HEK293 (cell line): ENCODE results near the gene NEK6.

Experiments
- SP3 ChIP-seq: fragments of 450-650 bp; formaldehyde crosslinking; IDR thresholded peaks from 2 replicates; pipeline ENCODE4 v1.5.1; 2016; ENCODE audit warnings: missing biosample characterization, missing genetic modification characterization
- ZNF138 ChIP-seq: fragments of 450-650 bp; formaldehyde crosslinking; IDR thresholded peaks from 2 replicates; pipeline ENCODE4 v1.5.1; 2016; ENCODE audit warnings: missing biosample characterization, missing genetic modification characterization, borderline replicate concordance
- ZNF274 ChIP-seq, 2 experiments: fragments of 200-500 bp in 1 of 2; fragments of 450-650 bp in 1 of 2; sonication (Bioruptor generic) in 1 of 2; formaldehyde crosslinking in 1 of 2; IDR thresholded peaks; 2 replicates each; pipeline versions ENCODE4 v1.5.1 to v1.6.1; 2014 to 2016; ENCODE audit warnings: borderline replicate concordance in 1 of 2, inconsistent platforms in 1 of 2, low read length in 1 of 2, missing biosample characterization in 1 of 2, missing genetic modification characterization in 1 of 2
- ZNF394 ChIP-seq: fragments of 450-650 bp; formaldehyde crosslinking; IDR thresholded peaks from 2 replicates; pipeline ENCODE4 v1.5.1; 2016; ENCODE audit warnings: missing biosample characterization, missing genetic modification characterization, mild to moderate bottlenecking, moderate library complexity, borderline replicate concordance
- ZNF404 ChIP-seq: fragments of 450-650 bp; formaldehyde crosslinking; IDR thresholded peaks from 2 replicates; pipeline ENCODE4 v1.5.1; 2017; ENCODE audit warnings: missing biosample characterization, missing genetic modification characterization
- ZNF501 ChIP-seq: fragments of 450-650 bp; formaldehyde crosslinking; IDR thresholded peaks from 2 replicates; pipeline ENCODE4 v1.5.1; 2016; ENCODE audit warnings: missing biosample characterization, missing genetic modification characterization
- ZNF792 ChIP-seq: fragments of 450-650 bp; formaldehyde crosslinking; IDR thresholded peaks from 2 replicates; pipeline ENCODE4 v1.5.1; 2016; ENCODE audit warnings: missing biosample characterization, missing genetic modification characterization
- TF ChIP-seq, protein P1 (sequence below): fragments of 450-650 bp; formaldehyde crosslinking; IDR thresholded peaks from 2 replicates; pipeline ENCODE4 v1.5.1; 2016; ENCODE audit warnings: missing biosample characterization, missing genetic modification characterization
- TF ChIP-seq, protein P2 (sequence below): fragments of 450-650 bp; formaldehyde crosslinking; IDR thresholded peaks from 2 replicates; pipeline ENCODE4 v1.5.1; 2017; ENCODE audit warnings: missing biosample characterization, missing genetic modification characterization
- TF ChIP-seq, protein P3 (sequence below): fragments of 450-650 bp; formaldehyde crosslinking; IDR thresholded peaks from 2 replicates; pipeline ENCODE4 v1.5.1; 2016; ENCODE audit warnings: missing biosample characterization, missing genetic modification characterization
- TF ChIP-seq, protein P4 (sequence below): fragments of 450-650 bp; formaldehyde crosslinking; IDR thresholded peaks from 2 replicates; pipeline ENCODE4 v1.5.1; 2016; ENCODE audit warnings: missing biosample characterization, missing genetic modification characterization
- TF ChIP-seq, protein P5 (sequence below): fragments of 450-650 bp; formaldehyde crosslinking; IDR thresholded peaks from 2 replicates; pipeline ENCODE4 v1.5.1; 2016; ENCODE audit warnings: missing biosample characterization, missing genetic modification characterization
- TF ChIP-seq, protein P6 (sequence below): fragments of 450-650 bp; formaldehyde crosslinking; IDR thresholded peaks from 2 replicates; pipeline ENCODE4 v1.5.1; 2016; ENCODE audit warnings: missing biosample characterization, missing genetic modification characterization, low read depth
- TF ChIP-seq, protein P7 (sequence below): sonication (generic); formaldehyde crosslinking; IDR thresholded peaks from 2 replicates; pipeline ENCODE4 v1.8.1; 2022; ENCODE audit warnings: mild to moderate bottlenecking, moderate library complexity, missing genetic modification reagents

DNA sequence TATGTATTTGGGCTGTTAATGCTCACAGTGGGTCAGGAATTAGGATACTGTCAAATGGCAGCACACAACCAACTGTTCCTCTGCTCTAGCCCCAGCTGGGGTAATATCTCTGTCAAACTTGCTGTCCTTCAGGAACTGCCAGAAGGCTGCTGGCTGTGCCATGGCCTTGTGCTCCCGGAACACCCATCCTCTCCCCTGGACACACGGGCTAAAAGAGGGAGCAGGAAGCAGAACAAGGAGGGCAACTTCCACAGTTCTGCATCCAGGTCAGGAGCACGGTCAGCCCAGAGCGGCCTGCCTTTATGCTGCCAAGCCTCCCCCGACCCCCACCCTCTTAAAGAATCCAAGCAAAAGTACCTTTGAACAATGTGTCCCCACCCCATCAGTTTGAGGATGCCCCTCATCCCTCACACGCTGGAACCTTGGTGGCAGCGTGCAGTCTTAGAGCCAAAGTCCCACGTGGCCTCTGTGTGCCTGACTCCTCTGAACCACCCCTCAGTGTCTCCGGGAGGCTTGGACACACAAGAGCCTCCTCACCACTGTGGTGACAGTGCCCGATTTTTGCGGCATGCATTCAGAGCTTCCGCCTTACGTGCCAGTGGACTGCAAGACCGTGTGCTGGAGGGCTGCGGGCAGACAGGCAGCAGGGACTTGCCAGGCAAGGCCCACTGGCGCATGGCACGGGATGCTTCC lies 96.7 kb downstream of the NEK6 start:
- TF ChIP-seq, protein P1, sequence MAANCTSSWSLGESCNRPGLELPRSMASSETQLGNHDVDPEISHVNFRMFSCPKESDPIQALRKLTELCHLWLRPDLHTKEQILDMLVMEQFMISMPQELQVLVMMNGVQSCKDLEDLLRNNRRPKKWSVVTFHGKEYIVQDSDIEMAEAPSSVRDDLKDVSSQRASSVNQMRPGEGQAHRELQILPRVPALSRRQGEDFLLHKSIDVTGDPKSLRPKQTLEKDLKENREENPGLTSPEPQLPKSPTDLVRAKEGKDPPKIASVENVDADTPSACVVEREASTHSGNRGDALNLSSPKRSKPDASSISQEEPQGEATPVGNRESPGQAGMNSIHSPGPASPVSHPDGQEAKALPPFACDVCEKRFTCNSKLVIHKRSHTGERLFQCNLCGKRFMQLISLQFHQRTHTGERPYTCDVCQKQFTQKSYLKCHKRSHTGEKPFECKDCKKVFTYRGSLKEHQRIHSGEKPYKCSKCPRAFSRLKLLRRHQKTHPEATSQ, result no peak
- TF ChIP-seq ZNF138 (no peak), ZNF274 (IDR thresholded peaks at IDR 0.05; ENCODE audit: low read length) (no peak), ZNF274 (tag by site-specific recombination; IDR thresholded peaks at IDR 0.05; ENCODE audit: borderline replicate concordance) (no peak), ZNF404 (tag by site-specific recombination) (no peak), ZNF792 (tag by site-specific recombination) (no peak), SP3 (tag by site-specific recombination) (no peak), ZNF394 (tag by site-specific recombination) (no peak), ZNF501 (tag by site-specific recombination) (no peak)
- TF ChIP-seq, protein P2, sequence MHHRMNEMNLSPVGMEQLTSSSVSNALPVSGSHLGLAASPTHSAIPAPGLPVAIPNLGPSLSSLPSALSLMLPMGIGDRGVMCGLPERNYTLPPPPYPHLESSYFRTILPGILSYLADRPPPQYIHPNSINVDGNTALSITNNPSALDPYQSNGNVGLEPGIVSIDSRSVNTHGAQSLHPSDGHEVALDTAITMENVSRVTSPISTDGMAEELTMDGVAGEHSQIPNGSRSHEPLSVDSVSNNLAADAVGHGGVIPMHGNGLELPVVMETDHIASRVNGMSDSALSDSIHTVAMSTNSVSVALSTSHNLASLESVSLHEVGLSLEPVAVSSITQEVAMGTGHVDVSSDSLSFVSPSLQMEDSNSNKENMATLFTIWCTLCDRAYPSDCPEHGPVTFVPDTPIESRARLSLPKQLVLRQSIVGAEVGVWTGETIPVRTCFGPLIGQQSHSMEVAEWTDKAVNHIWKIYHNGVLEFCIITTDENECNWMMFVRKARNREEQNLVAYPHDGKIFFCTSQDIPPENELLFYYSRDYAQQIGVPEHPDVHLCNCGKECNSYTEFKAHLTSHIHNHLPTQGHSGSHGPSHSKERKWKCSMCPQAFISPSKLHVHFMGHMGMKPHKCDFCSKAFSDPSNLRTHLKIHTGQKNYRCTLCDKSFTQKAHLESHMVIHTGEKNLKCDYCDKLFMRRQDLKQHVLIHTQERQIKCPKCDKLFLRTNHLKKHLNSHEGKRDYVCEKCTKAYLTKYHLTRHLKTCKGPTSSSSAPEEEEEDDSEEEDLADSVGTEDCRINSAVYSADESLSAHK (tag by site-specific recombination), result no peak
- TF ChIP-seq, protein P3, sequence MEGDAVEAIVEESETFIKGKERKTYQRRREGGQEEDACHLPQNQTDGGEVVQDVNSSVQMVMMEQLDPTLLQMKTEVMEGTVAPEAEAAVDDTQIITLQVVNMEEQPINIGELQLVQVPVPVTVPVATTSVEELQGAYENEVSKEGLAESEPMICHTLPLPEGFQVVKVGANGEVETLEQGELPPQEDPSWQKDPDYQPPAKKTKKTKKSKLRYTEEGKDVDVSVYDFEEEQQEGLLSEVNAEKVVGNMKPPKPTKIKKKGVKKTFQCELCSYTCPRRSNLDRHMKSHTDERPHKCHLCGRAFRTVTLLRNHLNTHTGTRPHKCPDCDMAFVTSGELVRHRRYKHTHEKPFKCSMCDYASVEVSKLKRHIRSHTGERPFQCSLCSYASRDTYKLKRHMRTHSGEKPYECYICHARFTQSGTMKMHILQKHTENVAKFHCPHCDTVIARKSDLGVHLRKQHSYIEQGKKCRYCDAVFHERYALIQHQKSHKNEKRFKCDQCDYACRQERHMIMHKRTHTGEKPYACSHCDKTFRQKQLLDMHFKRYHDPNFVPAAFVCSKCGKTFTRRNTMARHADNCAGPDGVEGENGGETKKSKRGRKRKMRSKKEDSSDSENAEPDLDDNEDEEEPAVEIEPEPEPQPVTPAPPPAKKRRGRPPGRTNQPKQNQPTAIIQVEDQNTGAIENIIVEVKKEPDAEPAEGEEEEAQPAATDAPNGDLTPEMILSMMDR, result no peak
- TF ChIP-seq, protein P4, sequence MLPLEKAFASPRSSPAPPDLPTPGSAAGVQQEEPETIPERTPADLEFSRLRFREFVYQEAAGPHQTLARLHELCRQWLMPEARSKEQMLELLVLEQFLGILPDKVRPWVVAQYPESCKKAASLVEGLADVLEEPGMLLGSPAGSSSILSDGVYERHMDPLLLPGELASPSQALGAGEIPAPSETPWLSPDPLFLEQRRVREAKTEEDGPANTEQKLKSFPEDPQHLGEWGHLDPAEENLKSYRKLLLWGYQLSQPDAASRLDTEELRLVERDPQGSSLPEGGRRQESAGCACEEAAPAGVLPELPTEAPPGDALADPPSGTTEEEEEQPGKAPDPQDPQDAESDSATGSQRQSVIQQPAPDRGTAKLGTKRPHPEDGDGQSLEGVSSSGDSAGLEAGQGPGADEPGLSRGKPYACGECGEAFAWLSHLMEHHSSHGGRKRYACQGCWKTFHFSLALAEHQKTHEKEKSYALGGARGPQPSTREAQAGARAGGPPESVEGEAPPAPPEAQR, result no peak
- TF ChIP-seq, protein P5, sequence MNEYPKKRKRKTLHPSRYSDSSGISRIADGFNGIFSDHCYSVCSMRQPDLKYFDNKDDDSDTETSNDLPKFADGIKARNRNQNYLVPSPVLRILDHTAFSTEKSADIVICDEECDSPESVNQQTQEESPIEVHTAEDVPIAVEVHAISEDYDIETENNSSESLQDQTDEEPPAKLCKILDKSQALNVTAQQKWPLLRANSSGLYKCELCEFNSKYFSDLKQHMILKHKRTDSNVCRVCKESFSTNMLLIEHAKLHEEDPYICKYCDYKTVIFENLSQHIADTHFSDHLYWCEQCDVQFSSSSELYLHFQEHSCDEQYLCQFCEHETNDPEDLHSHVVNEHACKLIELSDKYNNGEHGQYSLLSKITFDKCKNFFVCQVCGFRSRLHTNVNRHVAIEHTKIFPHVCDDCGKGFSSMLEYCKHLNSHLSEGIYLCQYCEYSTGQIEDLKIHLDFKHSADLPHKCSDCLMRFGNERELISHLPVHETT, result no peak
- TF ChIP-seq, protein P6, sequence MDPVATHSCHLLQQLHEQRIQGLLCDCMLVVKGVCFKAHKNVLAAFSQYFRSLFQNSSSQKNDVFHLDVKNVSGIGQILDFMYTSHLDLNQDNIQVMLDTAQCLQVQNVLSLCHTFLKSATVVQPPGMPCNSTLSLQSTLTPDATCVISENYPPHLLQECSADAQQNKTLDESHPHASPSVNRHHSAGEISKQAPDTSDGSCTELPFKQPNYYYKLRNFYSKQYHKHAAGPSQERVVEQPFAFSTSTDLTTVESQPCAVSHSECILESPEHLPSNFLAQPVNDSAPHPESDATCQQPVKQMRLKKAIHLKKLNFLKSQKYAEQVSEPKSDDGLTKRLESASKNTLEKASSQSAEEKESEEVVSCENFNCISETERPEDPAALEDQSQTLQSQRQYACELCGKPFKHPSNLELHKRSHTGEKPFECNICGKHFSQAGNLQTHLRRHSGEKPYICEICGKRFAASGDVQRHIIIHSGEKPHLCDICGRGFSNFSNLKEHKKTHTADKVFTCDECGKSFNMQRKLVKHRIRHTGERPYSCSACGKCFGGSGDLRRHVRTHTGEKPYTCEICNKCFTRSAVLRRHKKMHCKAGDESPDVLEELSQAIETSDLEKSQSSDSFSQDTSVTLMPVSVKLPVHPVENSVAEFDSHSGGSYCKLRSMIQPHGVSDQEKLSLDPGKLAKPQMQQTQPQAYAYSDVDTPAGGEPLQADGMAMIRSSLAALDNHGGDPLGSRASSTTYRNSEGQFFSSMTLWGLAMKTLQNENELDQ (tag by site-specific recombination), result no peak
- TF ChIP-seq, protein P7, sequence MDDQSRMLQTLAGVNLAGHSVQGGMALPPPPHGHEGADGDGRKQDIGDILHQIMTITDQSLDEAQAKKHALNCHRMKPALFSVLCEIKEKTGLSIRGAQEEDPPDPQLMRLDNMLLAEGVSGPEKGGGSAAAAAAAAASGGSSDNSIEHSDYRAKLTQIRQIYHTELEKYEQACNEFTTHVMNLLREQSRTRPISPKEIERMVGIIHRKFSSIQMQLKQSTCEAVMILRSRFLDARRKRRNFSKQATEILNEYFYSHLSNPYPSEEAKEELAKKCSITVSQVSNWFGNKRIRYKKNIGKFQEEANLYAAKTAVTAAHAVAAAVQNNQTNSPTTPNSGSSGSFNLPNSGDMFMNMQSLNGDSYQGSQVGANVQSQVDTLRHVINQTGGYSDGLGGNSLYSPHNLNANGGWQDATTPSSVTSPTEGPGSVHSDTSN (CRISPR knock-in tag), result no peak
